ENCODE results near the gene C9orf72. TPM values are rescaled to one million over a fixed set of nuclear protein-coding genes. Genes with fewer than 3 reads are reported as not detected.

C9orf72 gene
- total RNA-seq, 3 donors from 2014 or later = 12.5 to 20.5 (median 14.6) TPM

GRCh38 chr9:27548055-27548741 lies 25.1 kb downstream of the C9orf72 start:
- intact Hi-C loops (cut with DNase I, micrococcal nuclease) = loop anchor here (5.0 kb wide), 1 partner anchor 216 kb away; no protein-coding TSS in a partner anchor
- peak; percentile 71 for ATAC-seq
- H3K4me1 ChIP-seq (ENCODE audit: low read depth) = peaks cover 4% of the 10 kb centered on the region
- DNase-seq = peak in 1 of 3 donors; percentile 25
- no peak for TF ChIP-seq CTCF (IDR thresholded peaks at IDR 0.05)
- H3K4me3 ChIP-seq = no peak overlapping the region
- no peaks in the 10 kb centered on the region for H3K36me3 ChIP-seq (ENCODE audit: low read depth)
- H3K9me3 ChIP-seq = no peaks in the 10 kb centered on the region

- ATAC-seq = peak; percentile 98
- intact Hi-C loops (cut with DNase I, micrococcal nuclease) = loop anchor here (5.0 kb wide), 1 partner anchor 213 kb away; no protein-coding TSS in a partner anchor
Measured at GRCh38 chr9:27545471-27545870, 27.8 kb downstream of the C9orf72 start.

GRCh38 chr9:27542508-27542907 lies 30.8 kb downstream of the C9orf72 start:
- DNase-seq (no peak), ATAC-seq (no peak)
- TF ChIP-seq CTCF (IDR thresholded peaks at IDR 0.05) = no peak
- intact Hi-C loops (cut with DNase I, micrococcal nuclease) = no loop called here
- Histone ChIP-seq H3K4me1 (ENCODE audit: low read depth) (peaks cover 4% of the 10 kb centered on the region), H3K4me3 (no peak overlapping the region), H3K36me3 (ENCODE audit: low read depth) (no peaks in the 10 kb centered on the region), H3K9me3 (no peaks in the 10 kb centered on the region)

More at GRCh38 chr9:27545471-27545870, 27.8 kb downstream of the C9orf72 start:
- TF ChIP-seq CTCF (IDR thresholded peaks at IDR 0.05) = no peak
- Histone ChIP-seq H3K4me1 (ENCODE audit: low read depth) (peaks cover 4% of the 10 kb centered on the region), H3K9me3 (no peaks in the 10 kb centered on the region), H3K4me3 (no peak overlapping the region), H3K36me3 (ENCODE audit: low read depth) (no peaks in the 10 kb centered on the region)
- DNase-seq = peak in 1 of 3 donors; percentile 49

- TF ChIP-seq CTCF (IDR thresholded peaks at IDR 0.05) = no peak
- Histone ChIP-seq H3K36me3 (ENCODE audit: low read depth) (no peaks in the 10 kb centered on the region), H3K4me1 (ENCODE audit: low read depth) (peaks cover 4% of the 10 kb centered on the region), H3K4me3 (no peak overlapping the region), H3K9me3 (no peaks in the 10 kb centered on the region)
- DNase-seq = no peak
- ATAC-seq = no peak
- intact Hi-C loops (cut with DNase I, micrococcal nuclease) = no loop called here
Measured at GRCh38 chr9:27541740-27542139, 31.5 kb downstream of the C9orf72 start.

- Histone ChIP-seq H3K4me3 (no peak overlapping the region), H3K9me3 (no peaks in the 10 kb centered on the region), H3K36me3 (ENCODE audit: low read depth) (no peaks in the 10 kb centered on the region), H3K4me1 (ENCODE audit: low read depth) (peaks cover 4% of the 10 kb centered on the region)
- DNase-seq = no peak
- intact Hi-C loops (cut with DNase I, micrococcal nuclease) = no loop called here
- no peak for TF ChIP-seq CTCF (IDR thresholded peaks at IDR 0.05)
- ATAC-seq = no peak
Measured at GRCh38 chr9:27540502-27540901, 32.8 kb downstream of the C9orf72 start.
